Measurements from ENCODE around the gene EMC6.

EMC6 gene

GRCh38 chr17:3689262-3690093 is 20.9 kb downstream of the EMC6 start:
- TF ChIP-seq, protein P1, sequence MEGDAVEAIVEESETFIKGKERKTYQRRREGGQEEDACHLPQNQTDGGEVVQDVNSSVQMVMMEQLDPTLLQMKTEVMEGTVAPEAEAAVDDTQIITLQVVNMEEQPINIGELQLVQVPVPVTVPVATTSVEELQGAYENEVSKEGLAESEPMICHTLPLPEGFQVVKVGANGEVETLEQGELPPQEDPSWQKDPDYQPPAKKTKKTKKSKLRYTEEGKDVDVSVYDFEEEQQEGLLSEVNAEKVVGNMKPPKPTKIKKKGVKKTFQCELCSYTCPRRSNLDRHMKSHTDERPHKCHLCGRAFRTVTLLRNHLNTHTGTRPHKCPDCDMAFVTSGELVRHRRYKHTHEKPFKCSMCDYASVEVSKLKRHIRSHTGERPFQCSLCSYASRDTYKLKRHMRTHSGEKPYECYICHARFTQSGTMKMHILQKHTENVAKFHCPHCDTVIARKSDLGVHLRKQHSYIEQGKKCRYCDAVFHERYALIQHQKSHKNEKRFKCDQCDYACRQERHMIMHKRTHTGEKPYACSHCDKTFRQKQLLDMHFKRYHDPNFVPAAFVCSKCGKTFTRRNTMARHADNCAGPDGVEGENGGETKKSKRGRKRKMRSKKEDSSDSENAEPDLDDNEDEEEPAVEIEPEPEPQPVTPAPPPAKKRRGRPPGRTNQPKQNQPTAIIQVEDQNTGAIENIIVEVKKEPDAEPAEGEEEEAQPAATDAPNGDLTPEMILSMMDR (IDR thresholded peaks at IDR 0.05; ENCODE audit: low read length, missing control alignments), result no peak
- H3K4me3 ChIP-seq (replicated peaks; ENCODE audit: low read depth, low read length), result no peak overlapping the region
- DNase-seq (ENCODE audit: low read depth), result no peak

- DNase-seq (ENCODE audit: low read depth), result no peak
- no peak overlapping the region for H3K4me3 ChIP-seq (replicated peaks; ENCODE audit: low read depth, low read length)
- TF ChIP-seq, protein P1 (IDR thresholded peaks at IDR 0.05; ENCODE audit: low read length, missing control alignments), result no peak
These were observed 21.6 kb downstream of the EMC6 start for GRCh38 chr17:3690094-3690715.

DNA sequence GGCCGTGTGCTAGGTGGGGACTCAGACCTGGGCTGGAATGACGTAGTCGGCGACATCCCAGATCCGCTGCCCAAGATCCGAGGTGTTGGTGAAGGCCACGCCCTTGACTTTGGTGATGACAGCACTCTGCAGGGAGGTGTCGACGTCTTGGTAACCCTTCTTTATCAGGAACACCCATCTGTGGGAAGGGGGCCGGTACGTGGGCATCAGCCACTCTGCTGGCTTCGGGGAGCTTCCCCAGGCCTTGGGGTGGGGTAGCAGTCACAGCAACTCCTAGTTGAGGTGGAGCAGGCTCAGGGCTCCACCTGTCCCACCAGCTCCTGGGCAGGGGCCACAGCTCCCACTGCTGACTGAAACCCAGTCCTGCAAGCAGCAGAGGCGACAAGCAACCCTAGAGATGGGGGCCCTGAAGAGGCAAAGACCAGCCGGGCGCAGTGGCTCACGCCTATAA is 23.0 kb downstream of the EMC6 start:
- no peak for DNase-seq (ENCODE audit: low read depth)
- TF ChIP-seq, protein P1 (IDR thresholded peaks at IDR 0.05; ENCODE audit: low read length, missing control alignments), result no peak
- no peak overlapping the region for H3K4me3 ChIP-seq (replicated peaks; ENCODE audit: low read depth, low read length)

DNA sequence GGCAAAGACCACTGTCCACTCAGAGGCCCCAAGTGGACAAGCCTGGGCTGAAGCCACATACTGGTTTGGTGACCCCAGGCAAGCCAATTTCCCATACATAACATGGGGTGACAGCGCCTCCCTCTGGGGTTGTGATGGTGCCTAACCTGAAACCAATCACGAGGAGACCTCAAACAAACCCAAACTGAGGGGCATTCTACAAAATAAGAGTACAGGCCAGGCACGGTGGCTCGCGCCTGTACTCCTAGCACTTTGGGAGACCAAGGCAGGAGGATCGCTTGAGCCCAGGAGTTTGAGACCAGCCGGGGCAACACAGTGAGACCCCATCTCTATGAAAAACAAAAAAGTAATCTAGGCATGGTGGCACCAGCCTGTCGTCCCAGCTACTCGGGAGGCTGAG is 23.7 kb downstream of the EMC6 start:
- no peak overlapping the region for H3K4me3 ChIP-seq (replicated peaks; ENCODE audit: low read depth, low read length)
- no peak for DNase-seq (ENCODE audit: low read depth)
- TF ChIP-seq, protein P1 (IDR thresholded peaks at IDR 0.05; ENCODE audit: low read length, missing control alignments), result no peak

DNA sequence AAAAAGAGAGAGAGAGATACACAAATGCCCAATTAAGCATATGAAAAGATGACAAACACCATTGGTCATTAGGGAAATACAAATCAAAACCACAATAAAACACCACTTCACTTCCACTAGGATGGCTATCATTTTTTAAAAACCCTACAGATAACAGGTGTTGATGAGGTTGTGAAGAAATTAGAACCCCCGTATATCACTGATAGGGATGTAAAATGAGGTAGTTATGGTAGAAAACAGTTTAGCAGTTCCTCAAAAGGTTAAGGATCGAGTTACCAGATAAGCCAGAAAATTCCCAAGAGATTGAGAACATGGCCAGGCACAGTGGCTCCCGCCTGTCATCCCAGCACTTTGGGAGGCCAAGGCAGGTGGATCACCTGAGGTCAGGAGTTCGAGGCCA is 24.5 kb downstream of the EMC6 start:
- H3K4me3 ChIP-seq (replicated peaks; ENCODE audit: low read depth, low read length), result no peak overlapping the region
- no peak for DNase-seq (ENCODE audit: low read depth)
- TF ChIP-seq, protein P1 (IDR thresholded peaks at IDR 0.05; ENCODE audit: low read length, missing control alignments), result no peak

- TF ChIP-seq, protein P1 (IDR thresholded peaks at IDR 0.05; ENCODE audit: low read length, missing control alignments), result no peak
- no peak overlapping the region for H3K4me3 ChIP-seq (replicated peaks; ENCODE audit: low read depth, low read length)
- DNase-seq (ENCODE audit: low read depth), result no peak
These were observed 25.2 kb downstream of the EMC6 start for GRCh38 chr17:3693829-3694231.

All from fibroblast of pulmonary artery (primary cell).